ENCODE results near the gene RSPH4A.
"Not testable (repeated sequence)": the region's sequence is repeated elsewhere in the genome, so short reads cannot be mapped to it uniquely, and the experiment has no call there.

RSPH4A gene

DNA sequence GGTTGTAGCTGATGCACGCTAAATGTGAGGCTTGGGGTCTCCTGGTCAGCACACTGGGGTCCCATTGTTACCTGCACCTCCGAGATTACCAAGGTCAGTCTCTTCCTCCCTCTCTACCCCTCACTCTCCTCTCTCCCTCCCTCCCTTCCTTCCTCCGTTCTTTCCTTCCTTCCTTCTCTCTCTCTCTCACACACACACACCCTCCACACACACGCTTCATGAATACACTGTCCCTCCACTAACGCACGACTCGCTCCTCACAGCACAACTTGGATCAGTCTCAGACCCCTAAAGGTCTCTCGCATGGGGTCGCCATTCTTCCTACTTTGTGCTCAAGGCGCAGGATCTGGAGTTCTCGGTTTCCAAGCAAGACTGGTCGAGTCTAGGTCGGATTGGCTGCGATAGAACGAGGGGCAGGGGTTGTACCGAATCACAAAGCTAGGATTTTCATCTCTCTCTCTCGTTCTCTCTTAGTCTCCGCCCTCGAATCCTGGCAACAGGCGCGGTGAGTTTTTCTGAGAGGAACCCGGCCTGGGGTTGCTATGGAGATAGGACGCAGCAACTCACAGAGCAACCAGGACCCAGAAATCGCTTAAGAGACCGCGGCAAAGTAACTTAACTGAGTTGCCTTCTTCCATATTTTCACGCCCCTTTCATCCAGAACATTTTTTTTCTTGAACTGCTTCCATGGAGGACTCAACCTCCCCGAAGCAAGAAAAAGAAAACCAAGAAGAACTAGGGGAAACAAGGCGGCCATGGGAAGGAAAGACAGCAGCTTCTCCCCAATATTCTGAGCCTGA is at the start of gene RSPH4A:
TSS of gene RSPH4A (plus strand) at position 543 of the 800 bp plus-strand sequence. CDS start at position 688, 145 bp downstream.
- peak; percentile 73 for DNase-seq (ENCODE audit: low spot score)

DNA sequence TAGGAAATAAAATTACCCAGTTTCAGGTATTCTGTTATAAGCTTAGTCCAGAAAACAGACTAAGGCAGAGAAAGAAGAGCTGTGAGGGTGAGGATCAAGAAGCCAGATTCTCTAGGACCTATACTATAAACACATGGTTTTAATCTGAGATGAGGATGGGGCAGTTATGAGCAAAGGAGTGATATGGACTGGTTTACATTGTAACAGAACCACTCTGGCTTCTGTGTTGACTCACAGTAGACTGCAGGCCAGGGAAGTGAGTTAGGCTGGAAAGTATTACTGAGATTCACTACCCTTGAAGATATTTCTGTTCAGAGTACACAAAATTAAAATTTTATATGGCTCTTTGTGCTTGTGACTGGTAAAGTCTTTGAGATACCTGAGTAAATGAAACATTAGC is 48.2 kb upstream of the RSPH4A start:
- DNase-seq (ENCODE audit: low spot score) = no peak

GRCh38 chr6:116568821-116569755 is 47.2 kb upstream of the RSPH4A start:
- no peak for DNase-seq (ENCODE audit: low spot score)

DNA sequence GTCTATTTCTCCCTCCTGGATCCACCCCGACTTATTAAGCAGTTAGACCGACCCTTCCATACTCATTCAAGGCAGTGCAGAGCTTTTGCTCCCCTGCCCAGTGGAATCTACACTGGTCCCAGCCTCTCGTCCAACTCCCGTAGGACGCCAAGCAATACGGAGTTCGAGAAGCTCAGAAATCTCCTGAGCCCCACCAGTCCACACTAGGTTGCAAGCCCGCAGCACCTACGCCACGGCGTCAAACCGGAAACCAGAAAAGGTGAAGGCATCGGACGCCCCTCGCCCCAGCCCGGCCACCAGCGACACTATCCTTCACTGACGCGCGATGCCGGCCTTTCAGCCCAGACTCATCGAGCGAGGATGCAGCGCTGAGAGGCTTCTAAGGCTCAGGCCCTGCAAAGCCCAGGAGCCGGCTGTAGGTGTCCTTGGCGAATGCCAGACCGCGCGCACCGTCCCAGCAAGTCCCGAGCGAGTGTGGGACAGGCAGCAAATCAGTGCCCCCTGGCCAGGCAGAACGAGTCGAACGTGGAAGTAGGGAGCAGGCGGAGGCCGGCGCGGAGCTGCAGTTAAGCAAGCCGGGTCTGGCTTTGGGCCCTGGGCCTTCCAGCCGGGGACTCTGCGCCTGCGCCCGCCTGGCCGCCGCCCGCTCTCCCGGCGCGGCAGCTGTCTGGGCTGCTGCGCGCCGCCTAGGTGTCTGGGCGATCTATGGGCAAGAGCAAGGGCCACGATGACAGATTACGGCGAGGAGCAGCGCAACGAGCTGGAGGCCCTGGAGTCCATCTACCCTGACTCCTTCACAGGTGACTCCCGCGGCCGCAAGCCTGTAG is 45.2 kb upstream of the RSPH4A start, which contains the start of gene RWDD1:
TSS of gene RWDD1 (plus strand) at position 649 of the 827 bp plus-strand sequence. CDS start at position 728, 79 bp downstream.
- peak; percentile 99 for DNase-seq (ENCODE audit: low spot score)

DNA sequence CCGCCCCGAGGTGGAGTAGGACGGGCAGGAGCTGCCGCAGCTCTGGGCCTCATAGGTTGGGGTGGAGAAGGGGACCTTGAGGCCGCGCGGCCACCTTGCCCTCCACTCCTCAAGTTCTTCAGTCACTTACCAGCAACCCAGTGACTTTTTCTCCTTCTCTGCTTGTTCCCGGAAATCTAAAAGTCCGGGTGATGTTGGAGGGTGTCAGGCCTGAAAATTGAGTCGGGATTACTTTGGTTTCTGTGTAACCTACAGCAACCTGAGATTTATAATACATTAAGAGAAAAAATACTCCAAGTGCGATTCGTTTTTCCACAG is 44.6 kb upstream of the RSPH4A start:
- no peak for DNase-seq (ENCODE audit: low spot score)

GRCh38 chr6:116572162-116572561 is 44.1 kb upstream of the RSPH4A start:
- DNase-seq (ENCODE audit: low spot score) = no peak

DNA sequence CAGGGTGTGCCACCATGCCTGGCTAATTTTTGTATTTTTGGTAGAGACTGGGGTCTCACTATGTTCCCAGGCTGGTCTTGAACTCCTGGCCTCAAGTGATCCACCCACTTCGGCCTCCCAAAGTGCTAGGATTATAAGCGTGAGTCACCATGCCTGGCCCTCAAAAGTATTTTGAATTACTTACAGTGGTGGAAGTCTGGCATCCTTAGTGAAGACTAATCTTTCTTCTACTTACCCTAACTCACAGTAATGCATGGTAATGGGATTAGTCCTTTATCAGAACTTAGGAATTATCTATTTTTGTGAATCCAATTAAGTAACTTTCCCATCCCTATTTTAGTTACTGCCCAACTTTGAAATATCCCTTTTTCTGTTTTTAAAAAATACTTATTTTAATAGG is 41.1 kb upstream of the RSPH4A start:
- no peak for DNase-seq (ENCODE audit: low spot score)

- no peak for DNase-seq (ENCODE audit: low spot score)
Measured at GRCh38 chr6:116577486-116577885, 38.8 kb upstream of the RSPH4A start.

- DNase-seq (ENCODE audit: low spot score) = no peak
Measured at GRCh38 chr6:116578335-116578734, 37.9 kb upstream of the RSPH4A start.

GRCh38 chr6:116579143-116579542 is 37.1 kb upstream of the RSPH4A start:
- no peak for DNase-seq (ENCODE audit: low spot score)

DNA sequence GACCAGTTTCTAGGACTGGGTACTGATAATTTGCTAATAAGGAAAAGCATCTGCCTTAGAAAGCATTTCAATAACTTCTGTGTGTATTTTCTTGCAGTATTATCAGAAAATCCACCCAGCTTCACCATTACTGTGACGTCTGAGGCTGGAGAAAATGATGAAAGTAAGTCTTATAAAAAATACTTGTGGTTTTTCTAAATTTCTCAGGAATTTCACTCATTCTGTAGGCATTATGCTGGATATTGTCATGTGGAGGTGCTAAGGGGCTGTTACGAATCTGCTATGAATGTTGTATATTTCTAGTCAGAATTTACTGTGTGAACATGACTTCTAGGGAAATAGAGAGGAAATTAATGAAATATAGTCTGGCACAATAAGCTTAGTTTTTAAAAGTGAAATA is 36.1 kb upstream of the RSPH4A start:
- no peak for DNase-seq (ENCODE audit: low spot score)

GRCh38 chr6:116586276-116586675 is 30.0 kb upstream of the RSPH4A start:
- no peak for DNase-seq (ENCODE audit: low spot score)

DNA sequence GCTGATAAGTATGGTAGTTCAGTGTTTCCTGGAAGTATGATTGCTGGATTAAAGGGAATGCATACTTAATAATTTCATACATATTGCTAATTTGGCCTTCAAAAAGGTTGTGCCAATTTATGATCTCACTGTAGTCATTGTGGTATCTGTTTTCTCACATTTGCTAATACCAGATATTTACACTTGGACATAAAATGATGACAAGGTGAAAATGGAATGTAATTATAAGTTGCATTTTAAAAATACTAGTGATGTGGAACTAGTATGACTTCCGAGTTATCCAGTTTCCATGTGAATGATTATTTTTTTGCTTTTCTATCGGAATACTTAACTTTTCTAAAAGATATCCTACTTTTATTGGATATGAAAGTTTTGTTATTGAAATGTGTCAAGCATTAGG is 29.5 kb upstream of the RSPH4A start:
- no peak for DNase-seq (ENCODE audit: low spot score)

DNA sequence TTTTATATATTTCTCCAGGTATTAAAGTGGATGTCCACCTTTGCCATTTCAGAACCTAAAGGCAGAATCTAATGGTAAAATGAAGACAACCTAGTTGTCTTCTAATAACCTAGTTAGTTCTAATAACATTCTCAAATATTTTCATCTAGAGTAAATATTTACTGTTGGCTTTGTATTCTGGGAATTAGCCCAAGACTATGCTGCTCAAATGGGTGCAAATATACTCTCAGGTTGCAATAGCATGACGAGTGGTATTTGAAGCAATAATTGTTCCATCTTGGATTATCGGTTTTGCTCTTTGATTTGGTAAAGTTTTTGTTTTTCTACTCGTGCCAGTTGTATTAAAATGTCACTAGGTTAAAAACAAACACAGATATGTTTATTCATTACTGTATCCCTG is 21.0 kb upstream of the RSPH4A start:
- no peak for DNase-seq (ENCODE audit: low spot score)

GRCh38 chr6:116596815-116597214 is 19.5 kb upstream of the RSPH4A start:
- no peak for DNase-seq (ENCODE audit: low spot score)

DNA sequence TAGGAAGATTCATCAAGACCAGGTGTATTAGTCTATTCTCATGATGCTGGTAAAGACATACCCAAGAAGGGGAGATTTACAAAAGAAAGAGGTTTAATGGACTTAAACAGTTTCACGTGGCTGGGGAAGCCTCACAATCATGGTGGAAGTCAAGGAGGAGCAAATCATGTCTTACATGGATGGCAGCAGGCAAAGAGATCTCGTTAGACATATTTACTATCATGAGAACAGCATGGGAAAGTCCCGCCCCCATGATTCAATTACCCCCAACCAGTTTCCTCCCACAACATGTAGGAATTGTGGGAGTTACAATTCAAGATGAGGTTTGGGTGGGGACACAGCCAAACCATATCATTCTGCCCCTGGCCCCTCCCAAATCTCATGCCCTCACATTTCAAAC is 12.4 kb upstream of the RSPH4A start:
- not testable (repeated sequence) for DNase-seq (ENCODE audit: low spot score)

DNA sequence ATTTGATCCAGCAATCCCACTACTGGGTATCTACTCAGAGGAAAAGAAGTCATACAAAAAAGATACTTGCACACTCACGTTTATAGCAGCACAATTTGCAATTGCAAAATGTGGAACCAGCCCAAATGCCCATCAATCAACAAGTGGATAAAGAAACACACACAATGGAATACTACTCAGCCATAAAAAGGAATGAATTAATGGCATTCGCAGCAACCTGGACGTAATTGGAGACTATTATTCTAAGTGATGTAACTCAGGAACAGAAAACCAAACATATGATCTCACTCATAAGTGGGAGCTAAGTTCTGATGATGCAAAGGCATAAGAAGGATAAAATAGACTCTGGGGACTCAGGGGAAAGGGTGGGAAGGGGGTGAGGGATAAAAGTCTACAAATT is 11.4 kb upstream of the RSPH4A start:
- DNase-seq (ENCODE audit: low spot score) = not testable (repeated sequence)

GRCh38 chr6:116605935-116606334 is 10.3 kb upstream of the RSPH4A start:
- DNase-seq (ENCODE audit: low spot score) = no peak

DNA sequence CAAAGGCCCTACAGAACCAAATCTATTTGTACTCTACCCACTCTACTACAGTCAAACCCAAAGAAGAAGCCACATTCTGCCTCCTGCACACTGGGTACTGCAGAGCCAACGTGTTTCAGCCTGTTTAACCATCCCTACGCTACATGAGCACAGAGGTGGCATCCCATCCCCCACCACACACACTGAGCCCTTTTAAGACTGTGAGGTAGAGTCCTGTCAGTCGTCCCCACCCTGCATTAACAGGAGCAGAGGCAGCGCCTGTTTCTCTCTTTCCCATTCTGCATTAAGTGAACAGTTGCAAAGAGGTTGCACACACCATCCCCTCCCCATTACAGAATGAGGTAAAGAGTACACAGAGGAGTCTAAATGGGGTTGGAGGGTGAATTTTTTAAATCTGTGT is 5.2 kb upstream of the RSPH4A start:
- no peak for DNase-seq (ENCODE audit: low spot score)

GRCh38 chr6:116616737-116617053 is 416 bp downstream of the RSPH4A start:
- DNase-seq (ENCODE audit: low spot score) = no peak

DNA sequence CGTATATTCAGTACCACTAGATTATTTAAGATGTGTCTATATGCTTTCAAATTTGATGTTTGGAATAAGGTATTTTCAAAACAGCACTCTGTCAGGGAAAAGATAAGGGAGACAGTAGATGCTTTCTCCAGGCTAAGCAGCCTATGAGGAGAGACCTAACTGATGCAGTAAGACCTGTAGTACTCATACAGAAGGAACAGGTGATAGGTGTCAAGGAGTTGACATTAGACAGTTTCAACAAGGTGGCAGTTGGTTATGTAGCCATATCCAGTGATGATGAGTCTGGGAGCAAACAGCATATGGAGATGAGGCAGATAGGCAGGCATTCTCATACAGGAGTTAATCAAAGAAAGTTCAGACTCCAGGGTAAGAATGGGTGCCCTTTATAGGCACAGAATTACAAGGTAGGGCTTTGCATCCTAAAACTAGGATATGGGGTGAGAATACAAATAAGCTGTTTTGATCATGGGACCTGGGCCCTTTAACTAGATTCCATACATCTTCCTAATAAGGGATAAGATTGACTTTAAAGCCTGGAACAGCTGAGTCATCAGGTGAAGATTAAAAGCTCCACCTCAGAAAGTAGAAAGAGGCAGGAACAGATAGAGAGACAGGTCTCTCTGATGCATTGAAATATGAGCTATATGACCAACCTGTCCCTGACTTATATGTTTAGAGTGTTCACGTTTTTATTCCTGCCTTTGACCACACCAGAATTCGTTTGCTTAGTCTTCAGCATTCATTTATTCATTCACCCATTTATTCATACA is 7.9 kb downstream of the RSPH4A start:
- DNase-seq (ENCODE audit: low spot score) = no peak

DNA sequence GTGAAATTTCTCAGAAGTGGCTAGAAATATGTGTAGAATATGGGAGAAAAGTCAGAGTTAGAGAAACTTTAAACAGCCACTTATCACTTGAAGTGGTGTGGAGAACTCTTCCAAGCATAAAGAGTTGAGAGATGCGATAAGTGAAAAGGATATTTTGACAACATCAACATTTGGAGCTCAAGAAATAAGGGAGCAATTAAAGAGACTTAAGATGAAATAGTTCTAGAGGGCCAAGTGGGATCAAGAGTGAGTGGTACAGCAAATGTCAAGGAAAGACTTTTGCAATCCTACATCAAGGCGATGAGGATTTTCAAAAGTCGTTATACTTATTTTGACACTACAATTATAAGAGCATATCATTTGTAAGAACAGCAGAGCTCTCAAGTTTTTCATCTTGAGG is 9.6 kb downstream of the RSPH4A start:
- no peak for DNase-seq (ENCODE audit: low spot score)

Measured in CD4-positive, alpha-beta T cell treated with Interleukin-2 at 100 ng/mL for 4 hours (primary cell).